HuH-7 (cell line): ENCODE results near the gene DNTT.
"Not testable (repeated sequence)": the region's sequence is repeated elsewhere in the genome, so short reads cannot be mapped to it uniquely, and the experiment has no call there.

ENCODE experiments used
- DNase-seq: peaks from one replicate; pipeline ENCODE4 v3.0.0; 2011; ENCODE audit warnings: low spot score

DNTT gene

DNA sequence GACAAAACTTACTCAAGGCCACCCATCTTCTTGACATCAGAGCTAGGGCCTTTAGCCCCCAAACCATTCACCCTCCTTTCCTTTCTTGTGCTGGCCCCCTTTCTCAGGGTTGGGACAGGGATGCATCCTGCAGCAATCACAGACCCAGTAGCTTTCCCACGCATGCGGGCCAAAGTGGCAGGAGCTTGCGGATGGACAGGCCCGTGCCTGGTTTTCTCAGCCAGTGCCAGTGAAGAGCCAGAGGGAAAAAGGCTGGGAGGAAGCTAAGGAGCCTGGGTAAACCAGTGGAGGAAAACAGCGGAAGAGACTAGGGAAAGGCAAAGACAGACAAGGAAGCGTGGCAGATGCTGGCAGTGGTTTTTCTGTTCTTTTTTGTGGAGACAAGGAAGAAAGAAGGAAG is 27.8 kb upstream of the DNTT start:
- no peak for DNase-seq

DNA sequence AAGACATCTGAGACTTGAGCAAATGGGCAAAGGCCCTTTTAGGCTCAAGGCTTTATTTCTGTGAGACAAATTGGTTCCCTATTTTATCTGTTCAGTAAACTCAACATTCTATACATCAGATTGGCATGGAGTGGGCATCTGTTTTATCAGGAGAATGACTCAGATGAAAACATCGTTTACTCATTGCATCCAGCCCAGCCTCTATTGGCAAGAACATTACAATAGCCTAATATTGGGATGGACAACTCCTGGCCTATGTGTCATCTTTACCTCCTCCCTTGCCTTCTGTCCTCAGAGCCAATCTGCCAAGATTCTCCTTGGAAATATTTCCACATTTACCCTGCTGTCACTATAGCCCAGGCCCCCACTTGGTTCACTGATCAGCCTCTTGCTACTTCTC is 27.4 kb upstream of the DNTT start:
- DNase-seq, result no peak

DNA sequence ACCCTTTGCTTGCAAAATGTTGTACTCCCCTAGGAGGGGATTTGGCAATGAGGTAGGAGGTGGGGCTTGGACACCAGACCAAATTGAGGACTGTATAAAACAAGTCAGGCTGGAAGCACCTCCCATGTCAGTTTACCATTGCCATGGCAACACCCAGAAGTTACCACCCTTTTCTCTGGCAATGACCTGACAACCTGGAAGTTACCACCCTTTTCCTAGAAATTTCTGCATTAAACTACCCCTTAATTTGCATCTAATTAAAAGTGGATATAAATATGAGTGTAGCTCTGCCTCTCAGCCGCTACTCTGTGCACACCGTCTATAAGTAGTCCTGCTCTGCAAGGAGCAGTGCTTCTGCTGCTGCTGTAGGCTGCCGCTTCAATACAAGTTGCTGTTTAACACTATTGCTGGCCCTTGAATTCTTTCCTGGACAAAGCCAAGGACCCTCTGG is 25.0 kb upstream of the DNTT start:
- no peak for DNase-seq

DNA sequence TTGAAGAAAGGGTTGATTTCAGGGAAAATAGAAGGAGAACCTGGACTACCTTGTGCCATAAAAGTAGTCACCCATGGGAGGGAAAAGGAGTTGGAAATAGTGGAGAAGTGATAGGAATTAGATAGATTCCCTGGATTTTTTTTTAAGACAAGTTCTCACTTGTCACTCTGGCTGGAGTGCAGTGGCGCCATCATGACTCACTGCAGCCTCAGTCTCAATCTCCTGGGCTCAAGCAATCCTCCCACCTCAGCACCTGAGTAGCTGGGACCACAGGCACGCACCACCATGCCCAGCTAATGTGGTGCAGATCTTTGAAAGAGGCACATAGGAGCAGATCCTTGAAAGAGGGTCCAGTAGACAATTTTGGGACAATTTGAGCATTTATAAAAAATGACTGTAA is 23.4 kb upstream of the DNTT start:
- DNase-seq, result no peak

DNA sequence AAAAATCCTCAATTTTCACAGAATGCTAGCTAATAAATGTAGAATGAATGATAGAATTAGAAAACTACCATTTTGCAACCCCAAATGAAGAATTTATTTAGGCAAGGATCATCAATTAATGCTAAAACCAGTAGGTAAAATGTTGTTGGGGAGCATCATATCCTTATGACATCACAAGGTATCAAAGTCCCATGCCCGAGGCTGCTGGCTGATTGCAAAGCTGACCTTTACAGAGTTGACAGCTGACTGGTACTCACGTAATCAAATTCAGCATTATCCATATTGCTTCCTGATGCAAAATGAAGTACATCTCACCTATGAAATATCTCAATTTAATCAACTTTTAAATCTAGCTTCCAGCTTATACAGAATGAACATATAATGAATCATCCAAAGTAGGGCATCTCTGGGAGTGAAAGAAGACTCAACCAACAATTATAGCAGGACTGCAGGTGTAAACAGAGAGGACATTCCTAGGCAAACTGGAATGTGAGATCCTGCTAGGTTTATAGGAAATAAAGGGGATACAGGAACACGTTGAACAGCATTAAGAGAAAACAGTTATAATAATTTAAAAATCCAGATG is 22.7 kb upstream of the DNTT start:
- no peak for DNase-seq

DNA sequence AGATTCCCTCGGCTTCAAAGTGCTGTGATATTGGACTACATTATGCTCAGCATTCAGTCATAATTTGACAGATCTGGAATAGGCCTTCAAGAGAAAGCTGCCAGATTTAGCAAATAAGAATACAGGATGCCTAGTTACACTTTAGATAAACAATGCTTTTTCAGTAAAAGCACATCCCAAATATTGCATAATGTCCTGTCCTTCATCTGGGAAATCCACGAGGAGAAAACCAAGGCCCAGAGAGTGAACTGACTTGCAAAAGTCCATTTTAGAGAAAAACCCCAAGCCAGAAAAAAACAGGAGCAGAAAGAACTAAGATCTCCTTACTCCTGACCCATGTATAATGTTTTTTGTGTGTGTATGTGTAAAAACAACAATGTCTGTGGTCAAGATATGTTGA is 20.9 kb upstream of the DNTT start:
- no peak for DNase-seq

DNA sequence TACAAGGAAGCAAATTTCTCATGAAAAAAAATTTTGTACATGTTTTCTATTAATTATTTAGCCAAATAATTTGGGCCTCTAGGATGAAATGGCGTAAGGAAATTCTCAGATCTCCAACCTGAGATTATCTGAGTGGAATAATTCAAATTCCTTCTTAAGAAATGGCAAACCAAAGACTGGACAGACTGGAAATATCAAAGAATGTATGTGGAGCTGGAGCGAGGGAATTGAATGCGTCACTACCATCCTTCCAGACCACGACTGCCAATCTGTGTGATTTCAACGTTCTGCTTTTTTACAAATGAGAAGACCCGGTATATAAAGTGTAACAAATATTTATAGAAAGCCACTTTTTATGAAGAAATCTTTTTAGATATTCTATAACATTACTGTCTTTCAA is 20.5 kb upstream of the DNTT start:
- no peak for DNase-seq

DNA sequence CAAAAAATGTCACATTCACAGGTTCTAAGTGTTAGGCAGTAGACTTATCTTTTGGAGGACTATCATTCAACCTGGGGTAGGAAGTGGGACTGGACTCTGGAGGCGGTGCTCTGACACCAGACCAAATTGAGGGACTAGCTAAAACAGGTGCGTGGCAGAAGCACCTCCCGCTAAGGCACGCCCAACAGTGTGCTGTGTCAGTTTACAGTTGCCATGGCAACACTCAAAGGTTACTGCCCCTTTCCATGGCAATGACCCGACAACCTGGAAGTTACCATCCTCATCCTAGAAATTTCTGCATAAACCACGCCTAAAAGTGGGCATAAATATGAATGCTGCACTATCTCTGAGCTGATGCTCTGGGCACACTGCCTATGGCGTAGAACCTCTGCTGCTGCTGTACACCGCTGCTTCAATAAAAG is 18.9 kb upstream of the DNTT start:
- no peak for DNase-seq

DNA sequence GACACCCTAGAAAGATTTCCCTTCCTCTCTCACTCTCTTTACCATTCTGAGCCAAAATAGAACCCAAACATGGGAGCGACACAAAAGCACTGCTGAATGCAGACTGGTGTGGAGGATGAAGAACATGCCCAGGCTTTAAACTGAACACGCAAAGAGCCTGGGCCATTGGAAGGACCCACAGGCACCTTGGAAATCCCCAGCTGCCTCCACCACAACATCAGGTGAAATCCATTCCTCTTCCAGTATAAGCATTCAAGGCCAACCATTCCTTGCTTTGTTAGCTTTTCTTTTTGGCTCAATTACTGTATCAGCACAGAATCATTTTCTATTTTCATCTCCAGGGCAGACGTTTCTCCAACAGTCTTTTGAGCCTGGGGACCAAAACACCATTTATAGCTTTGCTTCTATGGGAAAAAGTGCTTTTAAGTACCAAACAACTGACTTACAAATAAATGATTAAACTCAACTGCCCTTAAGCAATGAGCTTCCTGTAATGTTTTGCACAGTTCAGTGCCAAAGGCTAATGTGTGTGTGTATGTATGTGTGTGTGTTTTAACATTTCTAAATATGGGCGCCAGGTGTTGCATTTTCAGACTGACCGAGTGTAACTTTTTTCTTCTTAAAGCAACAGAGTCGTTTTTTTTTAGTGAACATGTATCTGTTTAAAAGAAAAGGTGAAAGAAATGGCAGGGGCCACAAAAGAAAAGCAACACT is 16.7 kb upstream of the DNTT start:
- no peak for DNase-seq

DNA sequence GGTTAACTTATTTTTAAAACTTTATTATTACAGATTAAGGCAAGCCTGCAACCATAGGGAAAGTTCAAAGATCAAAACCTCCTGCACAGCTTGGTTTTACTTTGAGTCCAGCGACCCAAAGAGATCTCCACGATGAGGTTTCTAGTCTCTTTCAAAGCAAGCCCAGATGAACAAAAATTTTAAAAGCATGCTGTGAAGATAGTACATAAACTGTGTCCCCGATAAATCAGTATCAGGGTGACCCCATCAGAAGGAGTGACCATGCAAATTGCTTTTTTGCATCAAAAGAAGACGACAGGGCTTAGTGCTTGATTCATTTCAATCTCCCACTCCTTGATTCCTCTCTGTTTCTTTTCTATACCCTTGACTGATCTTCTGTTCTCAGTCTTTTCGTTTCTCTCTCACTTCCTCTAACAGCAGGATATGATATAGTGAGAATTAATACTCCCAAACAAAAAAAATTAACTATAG is 16.0 kb upstream of the DNTT start:
- no peak for DNase-seq

DNA sequence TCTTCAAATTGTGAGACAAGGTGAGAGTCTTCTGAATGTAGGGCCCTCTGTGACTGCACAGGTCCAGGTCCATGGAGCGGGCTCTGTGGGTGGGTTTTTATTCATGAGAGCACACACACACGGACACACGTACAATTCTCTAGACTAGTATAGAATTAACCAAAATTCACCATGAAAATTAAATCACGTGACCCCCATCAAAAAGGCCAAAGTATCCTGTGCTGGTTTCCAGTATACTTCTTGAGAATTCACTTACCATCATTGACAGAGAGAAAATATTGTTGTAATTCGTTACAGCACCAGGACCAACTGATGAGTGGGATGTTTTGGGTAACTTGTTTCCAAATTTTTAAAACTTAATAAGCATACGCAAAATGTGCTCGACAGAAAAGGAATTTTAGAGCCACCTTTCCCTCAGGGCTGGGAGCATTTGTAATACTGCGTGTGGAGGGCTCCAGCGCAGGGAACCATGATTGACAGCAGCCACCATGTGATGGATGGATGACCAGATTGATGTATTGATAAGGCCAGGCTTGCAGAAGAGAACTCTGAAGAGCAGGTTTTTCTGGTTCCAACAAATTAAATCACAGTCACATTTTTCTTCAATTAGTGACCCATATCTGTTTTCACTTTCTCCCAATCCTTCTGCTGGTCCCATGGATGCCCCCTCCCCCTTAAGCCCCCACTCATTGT is 14.9 kb upstream of the DNTT start:
- no peak for DNase-seq

DNA sequence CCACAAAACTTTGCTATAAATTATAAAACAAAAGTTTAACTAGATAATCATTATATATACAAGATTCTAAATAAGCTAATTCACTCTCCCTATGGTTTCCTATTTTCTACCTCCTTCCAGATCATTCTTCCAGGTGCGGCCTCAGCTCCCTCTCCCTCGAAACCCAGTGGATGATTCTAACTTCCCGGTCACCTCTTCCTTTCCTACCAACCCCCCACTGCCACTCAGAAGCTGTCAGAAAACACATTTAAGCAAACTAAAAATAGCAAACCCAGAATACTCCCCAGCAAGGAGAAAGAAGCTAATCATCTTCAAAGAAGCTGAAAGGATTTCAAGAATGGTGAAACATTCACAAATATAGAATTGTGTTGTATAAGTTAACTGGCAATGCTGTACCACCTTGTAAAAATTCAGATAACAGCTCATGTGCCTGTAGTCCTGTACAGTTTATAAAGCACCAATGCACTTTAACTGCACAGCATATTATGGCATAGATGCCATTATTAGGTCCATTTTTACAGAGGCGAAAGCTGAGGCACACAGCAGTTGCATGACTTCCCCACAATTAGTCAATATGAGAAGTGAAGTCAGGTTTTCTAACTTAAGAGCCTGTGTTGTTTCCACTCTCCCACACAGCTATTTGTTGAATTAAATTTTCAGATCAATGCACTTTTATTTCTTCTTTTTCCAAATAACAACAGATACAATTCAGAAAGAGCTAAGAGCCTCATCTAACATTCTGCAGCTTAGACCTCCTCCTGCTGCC is 13.7 kb upstream of the DNTT start:
- no peak for DNase-seq

DNA sequence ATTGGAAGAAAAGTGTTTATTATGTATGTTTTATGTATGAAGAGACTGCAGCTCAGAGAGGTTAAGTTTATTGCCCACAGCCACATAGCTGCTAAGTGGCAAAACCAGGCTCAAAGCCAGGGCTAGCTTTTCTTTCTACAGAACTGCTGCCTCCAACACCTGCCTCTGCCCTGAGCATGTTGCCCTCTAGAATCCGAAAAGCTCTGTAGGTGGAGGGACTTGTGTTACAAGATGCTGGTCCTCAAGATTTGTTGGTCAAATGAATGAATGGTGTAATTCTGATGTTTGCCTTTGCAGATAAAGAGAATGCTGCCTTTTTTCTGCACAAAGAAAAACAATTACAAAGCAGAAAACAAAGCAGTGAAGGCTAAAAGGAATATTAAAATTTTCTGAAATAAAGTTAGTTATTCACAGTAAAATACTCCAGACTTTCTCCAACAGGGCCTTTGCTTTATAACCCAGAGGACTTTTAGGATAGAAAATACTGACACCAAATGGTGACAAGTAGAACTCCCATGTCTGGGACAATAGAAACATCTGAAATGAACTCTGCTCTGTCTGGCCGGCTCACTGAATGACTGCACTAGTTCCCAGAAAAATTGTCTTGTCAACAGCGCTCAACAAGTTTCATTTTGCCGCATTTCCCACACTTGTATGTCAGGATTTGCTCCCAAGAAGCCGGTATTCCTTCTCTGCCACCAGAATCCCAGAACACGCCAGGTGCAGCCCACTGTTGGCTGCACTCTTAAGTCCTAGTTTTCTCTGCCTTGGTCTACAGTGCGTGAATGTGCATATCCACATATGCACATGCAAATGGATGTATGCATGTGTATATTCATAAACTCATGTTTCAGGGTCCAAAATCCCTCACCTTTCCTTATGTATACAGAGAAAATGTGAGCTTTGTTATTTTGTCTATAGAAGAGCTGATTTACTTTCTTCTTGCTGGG is 11.0 kb upstream of the DNTT start:
- peak; percentile 17 for DNase-seq

DNA sequence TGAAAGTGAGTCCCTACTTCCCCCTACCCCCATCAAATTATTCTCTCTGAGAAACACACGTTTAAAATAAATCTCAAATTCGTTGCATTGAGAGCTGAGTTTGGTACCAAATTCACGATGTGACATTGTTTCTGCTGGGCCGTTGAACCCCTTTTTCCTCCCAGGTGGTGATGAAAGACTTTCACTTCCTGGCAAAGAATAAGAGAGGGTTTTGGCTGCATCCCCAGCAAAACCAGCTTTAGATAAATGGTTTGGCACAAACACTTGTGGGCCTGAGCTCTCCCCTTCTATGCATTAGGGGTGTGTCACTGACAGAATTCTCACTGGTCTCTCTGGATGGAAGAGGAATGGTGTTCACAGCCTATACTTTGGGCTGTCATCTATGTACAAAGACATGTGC is 8.8 kb upstream of the DNTT start:
- DNase-seq, result no peak

DNA sequence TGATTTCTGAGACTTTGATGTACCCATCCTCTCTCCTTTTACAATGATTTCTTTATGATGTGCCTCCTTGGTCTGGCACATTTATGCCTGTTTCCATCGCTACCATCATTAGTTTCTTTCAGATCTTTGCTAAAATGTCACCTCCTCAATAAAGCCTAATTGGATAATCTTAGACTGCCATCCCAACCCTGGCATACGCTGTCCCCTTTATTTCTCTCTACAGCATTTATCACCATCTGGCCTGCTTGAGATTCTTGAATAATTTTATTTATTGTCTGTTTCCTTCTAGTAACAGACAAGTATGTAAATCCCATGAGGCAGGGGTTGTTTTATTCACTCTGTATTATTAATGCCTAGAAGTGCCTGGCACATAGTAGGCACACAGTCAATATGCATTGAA is 6.7 kb upstream of the DNTT start:
- no peak for DNase-seq

DNA sequence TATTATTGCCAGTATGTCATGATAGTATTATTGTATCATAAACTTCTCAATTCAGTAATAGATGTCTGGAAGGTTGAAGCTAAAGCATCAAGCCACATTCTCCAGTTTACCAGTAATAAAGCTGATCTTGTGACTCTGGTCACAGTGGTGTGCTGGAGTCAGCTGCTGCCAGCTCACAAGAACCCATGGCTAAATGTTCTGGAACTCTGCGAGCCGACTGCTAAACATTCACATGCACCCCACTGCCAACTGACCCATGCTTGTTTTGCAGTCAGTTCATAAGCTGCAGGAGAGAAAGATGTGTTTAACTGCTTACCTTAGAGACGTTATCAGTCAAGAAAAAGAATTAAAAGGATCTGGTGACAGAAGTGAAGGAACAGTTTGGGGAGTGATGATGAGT is 5.9 kb upstream of the DNTT start:
- no peak for DNase-seq

DNA sequence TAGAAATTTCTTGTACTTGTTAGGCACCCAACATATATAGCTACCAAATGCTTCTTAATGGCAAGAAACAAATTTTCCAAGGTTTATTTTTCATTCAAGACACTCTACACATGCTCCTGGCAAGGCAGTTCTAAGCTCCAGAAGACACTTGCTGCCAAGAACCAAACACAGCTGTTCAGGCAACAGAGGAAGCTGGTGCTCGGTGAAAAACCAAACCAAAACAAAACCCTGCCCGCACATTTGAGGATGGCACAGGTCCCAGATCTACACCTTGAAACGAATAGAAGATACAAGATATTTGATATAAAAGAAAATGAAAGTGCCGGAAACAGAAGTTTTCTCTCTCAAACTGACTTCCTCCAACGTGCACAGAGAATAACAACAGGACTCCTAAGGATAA is 4.9 kb upstream of the DNTT start:
- DNase-seq, result no peak

DNA sequence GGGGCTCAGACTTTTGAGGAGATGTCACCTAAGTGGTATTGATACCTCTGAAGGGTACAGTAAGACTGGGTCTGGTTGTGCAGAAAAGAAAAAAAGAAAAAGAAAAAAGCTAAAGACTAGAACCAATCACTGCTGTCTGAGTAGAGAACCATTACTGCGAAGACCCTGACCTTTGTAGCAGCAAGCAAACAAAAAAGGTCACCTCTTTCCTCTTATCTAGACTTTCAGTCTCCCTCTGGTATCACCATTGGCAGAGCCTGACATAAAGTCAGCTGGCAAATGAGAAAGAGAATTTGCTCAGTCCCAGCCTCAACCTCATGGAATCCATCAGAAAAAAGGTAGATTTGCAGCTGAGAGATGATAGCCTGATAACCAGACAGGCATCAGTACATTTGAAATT is 2.6 kb upstream of the DNTT start:
- peak; percentile 15 for DNase-seq

DNA sequence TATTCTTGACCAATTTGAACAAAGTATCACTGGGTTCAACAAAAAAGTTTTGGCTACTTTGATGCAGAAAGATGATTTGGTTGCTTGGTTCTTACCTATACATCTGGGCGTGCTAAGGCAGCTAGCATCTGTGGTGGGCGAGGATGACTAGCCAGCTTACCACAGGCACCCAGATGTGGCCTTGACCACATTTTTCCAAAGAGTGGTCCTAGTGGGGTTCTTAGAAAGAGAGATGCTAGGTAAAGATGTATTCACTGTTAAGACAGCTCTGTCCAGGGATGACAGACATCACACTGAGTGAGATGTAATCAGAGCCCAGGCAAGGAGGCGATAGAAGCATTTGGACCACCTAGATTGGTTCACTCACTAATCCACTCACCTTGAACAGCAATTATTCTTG is 785 bp downstream of the DNTT start:
- DNase-seq, result no peak

DNA sequence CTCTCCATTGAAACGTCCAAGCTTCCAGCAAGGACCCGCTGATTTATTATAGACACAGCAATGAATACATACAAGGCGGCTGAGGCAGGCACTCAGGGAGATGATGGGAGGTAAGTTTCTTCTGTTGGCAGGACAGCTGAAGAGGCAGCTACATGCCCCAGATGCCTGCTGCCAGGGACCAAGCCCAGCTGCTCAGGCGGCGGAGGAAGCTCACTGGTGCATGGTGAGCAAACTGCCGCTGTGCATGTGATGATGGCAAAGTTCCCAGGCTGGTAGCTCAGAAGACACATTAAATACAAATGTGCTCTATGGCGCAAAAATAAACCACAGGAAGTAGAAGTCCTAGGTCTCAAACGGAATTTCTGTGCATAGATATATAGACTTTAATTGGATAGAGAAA is 2.3 kb downstream of the DNTT start:
- no peak for DNase-seq

DNA sequence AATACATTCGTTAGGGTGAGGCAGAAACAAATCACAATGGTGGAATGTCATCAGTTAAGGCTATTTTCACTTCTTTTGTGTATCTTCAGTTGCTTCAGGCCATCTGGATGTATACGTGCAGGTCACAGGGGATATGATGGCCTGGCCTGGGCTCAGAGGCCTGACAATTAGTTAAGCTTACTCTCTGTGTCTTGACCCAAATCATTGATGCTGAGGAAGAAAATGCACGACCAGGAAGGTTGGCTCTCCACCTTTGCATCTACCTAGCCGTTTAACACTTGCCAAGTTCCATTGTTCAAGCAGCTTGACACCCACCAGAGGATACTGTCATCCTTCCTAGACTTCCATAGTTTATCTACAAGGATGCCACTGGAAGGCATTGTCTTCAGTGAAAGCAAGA is 4.6 kb downstream of the DNTT start:
- DNase-seq, result not testable (repeated sequence)
